Ovary (tissue), 9 donors: ENCODE results near the gene CLPSL1. TPM values are rescaled to one million over a fixed set of nuclear protein-coding genes. Genes with fewer than 3 reads are reported as not detected.

Source experiments
- DNase-seq, 5 donors: peaks; one replicate each; pipeline ENCODE4 v3.0.0-alpha.2; 2019 to 2020
- H3K27ac ChIP-seq, 2 donors: fragments of 200-600 bp; one replicate each; pipeline versions ENCODE4 v1.5.1 to v1.8.0; 2019 to 2022
- H3K27me3 ChIP-seq: fragments of 200-600 bp; one replicate; pipeline ENCODE4 v1.8.0; 2022
- H3K36me3 ChIP-seq: fragments of 200-600 bp; sonication (generic); one replicate; pipeline ENCODE4 v1.5.1; 2019
- H3K4me1 ChIP-seq: one replicate; pipeline ENCODE4 v1.8.1; 2013; ENCODE audit warnings: mild to moderate bottlenecking, moderate library complexity; ENCODE audit not compliant: insufficient read depth
- H3K4me3 ChIP-seq: fragments of 200-600 bp; sonication (generic); one replicate; pipeline ENCODE4 v1.5.1; 2017
- H3K9me3 ChIP-seq, 2 donors: fragments of 200-600 bp in 1 of 2; sonication (generic) in 1 of 2; one replicate each; pipeline versions ENCODE4 v1.5.1 to v1.8.1; 2013 to 2019; ENCODE audit warnings: mild to moderate bottlenecking in 1 of 2, moderate library complexity in 1 of 2
- EP300 ChIP-seq: sonication (generic); formaldehyde crosslinking; IDR thresholded peaks from one replicate; pipeline ENCODE4 v1.6.1; 2017; ENCODE audit warnings: antibody characterized with exemption
- POLR2A ChIP-seq: fragments of 450-650 bp; IDR thresholded peaks from one replicate; pipeline ENCODE4 v1.6.1; 2017; ENCODE audit warnings: antibody characterized with exemption, mild to moderate bottlenecking, moderate library complexity
- WGBS, 3 donors: extraction: QIAGEN DNeasy Blood & Tissue Kit in 1 of 3; methylation state at CpG; one replicate each; pipeline versions ENCODE4 v1.1.5 to v1.1.7; 2013 to 2017; 5-methylcytosine and 5-hydroxymethylcytosine counted together
- intact Hi-C, 4 donors: fragments of 100-400 bp; cut with DNase I; formaldehyde crosslinking; loops; one replicate each; pipeline versions ENCODE4 v1.11.0 to v1.15.1; 2022 to 2023
- polyA plus RNA-seq, 2 donors: library from polyadenylated mRNA; stranded (reverse); fragments of 200-250 nt in 1 of 2; fragments of 350-450 nt in 1 of 2; fragmentation: Illumina TruSeq in 1 of 2; extraction: RNeasy Lipid Tissue Mini Kit (QIAGEN cat#74804) in 1 of 2; gene quantifications; one replicate each; pipeline ENCODE4 v1.2.3, GENCODE V29; 2013 to 2014
- total RNA-seq, 7 donors: library from RNA; depleted of rRNA in 2 of 7; stranded (reverse); fragments of >200 nt in 2 of 7; fragmentation: NEBNext Ultra II Directional in 3 of 7; extraction: Animal tissue kit (Norgen Biotek cat#: 25700) in 3 of 7; gene quantifications; one replicate each; pipeline versions ENCODE4 v1.1.0 to v1.2.4, GENCODE V29; 2016 to 2023
- TF ChIP-seq, protein P1 (sequence below), 3 donors: fragments of 450-650 bp in 2 of 3; fragments of 200-600 bp in 1 of 3; IDR thresholded peaks; one replicate each; pipeline versions ENCODE4 v1.5.1 to v1.8.0; 2016 to 2022; ENCODE audit warnings: antibody characterized with exemption in 3 of 3, mild to moderate bottlenecking in 1 of 3
- donor health status: DM: no; HTN: no; CAD: no; lungs with moderate emphysema.
- donor health status: DM: no; HTN: no; CAD: no.
- donor health status: Bipolar disorder and iron deficiency.
- donor health status: DM: yes; HTN: yes; CAD: no.
- donor health status: DM: no; HTN: no; CAD: no.
- donor health status: DM: yes; HTN: yes; CAD: no.

The CLPSL1 gene
- total and polyA plus RNA-seq, 9 donors = not detected

DNA sequence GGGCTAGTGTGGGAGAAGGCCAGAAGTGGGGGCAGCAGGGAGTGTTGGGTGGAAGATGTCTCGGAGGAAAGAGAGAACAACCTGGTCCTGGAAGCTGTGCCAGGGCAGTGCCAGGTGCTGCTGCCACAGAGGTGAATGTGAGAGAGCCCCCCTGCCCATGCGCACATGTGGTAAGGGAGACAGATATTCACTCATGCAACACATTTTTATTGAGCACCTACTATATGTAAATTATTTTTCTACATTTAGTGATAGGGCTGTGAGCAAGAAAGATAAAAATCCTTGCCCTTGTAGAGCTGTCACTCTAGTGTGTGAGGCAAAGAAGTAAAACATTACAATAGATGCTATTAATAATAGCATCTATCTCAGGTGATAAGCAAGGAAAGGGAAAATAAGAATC, 471 bp downstream of the CLPSL1 start:
- intact Hi-C loops = no loop called here
- no peak overlapping the region for H3K4me3 ChIP-seq
- H3K36me3 ChIP-seq = no peaks in the 10 kb centered on the region
- H3K4me1 ChIP-seq = no peaks in the 10 kb centered on the region
- no peaks in the 10 kb centered on the region for H3K9me3 ChIP-seq
- H3K27ac ChIP-seq = no peak overlapping the region
- DNase-seq = no peak
- no peaks in the 10 kb centered on the region for H3K27me3 ChIP-seq
- 92 to 95% (median 93%) methylated on average over 2 of the region's 2 CpGs for WGBS, 3 donors
- no peak for TF ChIP-seq POLR2A
- TF ChIP-seq, protein P1, sequence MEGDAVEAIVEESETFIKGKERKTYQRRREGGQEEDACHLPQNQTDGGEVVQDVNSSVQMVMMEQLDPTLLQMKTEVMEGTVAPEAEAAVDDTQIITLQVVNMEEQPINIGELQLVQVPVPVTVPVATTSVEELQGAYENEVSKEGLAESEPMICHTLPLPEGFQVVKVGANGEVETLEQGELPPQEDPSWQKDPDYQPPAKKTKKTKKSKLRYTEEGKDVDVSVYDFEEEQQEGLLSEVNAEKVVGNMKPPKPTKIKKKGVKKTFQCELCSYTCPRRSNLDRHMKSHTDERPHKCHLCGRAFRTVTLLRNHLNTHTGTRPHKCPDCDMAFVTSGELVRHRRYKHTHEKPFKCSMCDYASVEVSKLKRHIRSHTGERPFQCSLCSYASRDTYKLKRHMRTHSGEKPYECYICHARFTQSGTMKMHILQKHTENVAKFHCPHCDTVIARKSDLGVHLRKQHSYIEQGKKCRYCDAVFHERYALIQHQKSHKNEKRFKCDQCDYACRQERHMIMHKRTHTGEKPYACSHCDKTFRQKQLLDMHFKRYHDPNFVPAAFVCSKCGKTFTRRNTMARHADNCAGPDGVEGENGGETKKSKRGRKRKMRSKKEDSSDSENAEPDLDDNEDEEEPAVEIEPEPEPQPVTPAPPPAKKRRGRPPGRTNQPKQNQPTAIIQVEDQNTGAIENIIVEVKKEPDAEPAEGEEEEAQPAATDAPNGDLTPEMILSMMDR (IDR thresholded peaks at IDR 0.05) = no peak
- no peak for TF ChIP-seq EP300

DNA sequence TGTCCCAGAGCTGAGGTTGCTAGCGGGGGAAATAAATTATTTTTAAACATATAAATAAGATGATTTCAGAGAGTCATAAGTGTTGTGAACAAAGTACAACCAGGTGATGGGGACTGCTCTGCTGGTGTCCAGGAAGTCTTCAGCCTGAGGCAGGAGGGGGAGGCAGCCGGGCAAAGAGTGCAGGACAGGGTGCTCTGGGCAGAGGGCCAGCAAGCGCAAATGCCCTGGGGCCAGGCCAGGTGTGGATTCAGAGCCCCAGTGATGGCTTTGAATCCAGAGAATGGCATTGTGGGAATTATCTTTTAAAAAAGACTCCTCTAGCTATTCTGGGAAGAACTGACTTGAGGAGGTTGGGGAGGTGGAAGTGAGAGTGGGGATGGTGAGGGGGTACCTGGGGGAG, 1.6 kb downstream of the CLPSL1 start:
- TF ChIP-seq, protein P1 (IDR thresholded peaks at IDR 0.05) = no peak
- no peak for TF ChIP-seq POLR2A
- TF ChIP-seq EP300 = no peak
- DNase-seq = no peak
- no peaks in the 10 kb centered on the region for H3K27me3 ChIP-seq
- H3K27ac ChIP-seq = no peak overlapping the region
- no peaks in the 10 kb centered on the region for H3K4me1 ChIP-seq
- H3K9me3 ChIP-seq = no peaks in the 10 kb centered on the region
- intact Hi-C loops = no loop called here
- 32 to 50% (median 46%) methylated on average over 3 of the region's 3 CpGs for WGBS, 3 donors
- no peak overlapping the region for H3K4me3 ChIP-seq
- H3K36me3 ChIP-seq = no peaks in the 10 kb centered on the region

DNA sequence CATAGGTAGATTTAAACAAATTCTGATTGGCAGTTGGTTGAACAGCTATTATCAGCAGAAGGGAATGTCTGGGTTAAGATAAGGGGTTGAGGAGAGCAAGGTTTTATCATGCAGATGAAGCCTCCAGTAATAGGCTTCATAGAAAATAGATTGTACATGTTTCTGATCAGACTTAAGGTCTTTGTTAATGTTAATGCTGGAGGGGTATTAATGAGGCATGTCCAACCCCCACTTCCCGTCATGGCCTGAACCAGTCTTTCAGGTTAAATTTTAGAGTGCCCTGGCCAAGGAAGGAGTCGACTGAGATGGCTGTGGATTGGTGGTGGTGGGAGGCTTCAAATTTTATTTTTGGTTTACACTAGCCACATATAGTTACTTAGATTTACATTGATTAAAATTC, 3.4 kb downstream of the CLPSL1 start:
- Histone ChIP-seq H3K36me3 (no peaks in the 10 kb centered on the region), H3K4me3 (no peak overlapping the region), H3K9me3 (no peaks in the 10 kb centered on the region), H3K27me3 (no peaks in the 10 kb centered on the region), H3K4me1 (no peaks in the 10 kb centered on the region), H3K27ac (no peak overlapping the region)
- DNase-seq = no peak
- TF ChIP-seq EP300 (no peak), POLR2A (no peak)
- TF ChIP-seq, protein P1 (IDR thresholded peaks at IDR 0.05) = no peak
- intact Hi-C loops = no loop called here
- 54 to 79% (median 71%) methylated on average over 2 of the region's 2 CpGs for WGBS, 3 donors

DNA sequence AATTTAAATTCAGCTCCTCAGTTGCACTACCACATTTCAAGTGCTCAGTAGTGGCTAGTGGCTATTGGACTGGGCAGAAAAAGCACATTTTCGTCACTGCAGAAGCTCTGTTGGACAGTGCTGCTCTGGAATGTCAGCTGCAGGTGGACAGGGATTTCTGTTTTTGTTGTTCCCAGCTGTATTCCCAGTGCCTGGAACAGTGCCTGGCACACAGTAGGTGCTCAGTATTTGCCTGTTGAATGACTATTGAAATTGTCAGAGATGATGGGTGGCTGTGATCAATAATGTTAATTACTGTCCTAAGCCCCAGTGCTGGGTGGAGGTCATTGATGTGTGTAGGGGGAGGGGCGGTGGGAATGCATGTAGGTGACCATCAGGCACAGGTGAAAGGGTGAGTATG, 5.5 kb downstream of the CLPSL1 start:
- intact Hi-C loops = no loop called here
- Histone ChIP-seq H3K27me3 (no peaks in the 10 kb centered on the region), H3K27ac (no peak overlapping the region), H3K9me3 (no peaks in the 10 kb centered on the region), H3K4me1 (no peaks in the 10 kb centered on the region), H3K36me3 (no peaks in the 10 kb centered on the region), H3K4me3 (no peak overlapping the region)
- TF ChIP-seq EP300 (no peak), POLR2A (no peak)
- TF ChIP-seq, protein P1 (IDR thresholded peaks at IDR 0.05) = no peak
- DNase-seq = no peak
- WGBS, 3 donors = 55 to 67% (median 61%) methylated on average over 2 of the region's 2 CpGs

DNA sequence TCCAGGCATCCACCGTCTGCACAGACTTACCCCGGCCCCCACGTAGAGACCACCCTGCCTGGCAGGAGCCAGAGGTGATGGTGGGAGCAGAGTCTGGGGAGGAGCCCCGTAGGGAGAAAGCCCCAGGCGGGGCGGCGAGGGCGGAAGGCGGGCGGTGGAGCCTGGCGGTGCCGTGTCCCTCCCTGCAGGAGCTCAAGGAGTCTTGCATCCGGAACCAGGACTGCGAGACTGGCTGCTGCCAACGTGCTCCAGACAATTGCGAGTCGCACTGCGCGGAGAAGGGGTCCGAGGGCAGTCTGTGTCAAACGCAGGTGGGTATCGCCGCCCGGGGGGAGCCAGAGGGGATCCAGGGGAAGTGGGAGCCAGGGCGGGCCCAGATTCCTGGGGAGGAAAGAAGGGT, 6.0 kb downstream of the CLPSL1 start:
- no peaks in the 10 kb centered on the region for H3K36me3 ChIP-seq
- no peaks in the 10 kb centered on the region for H3K9me3 ChIP-seq
- intact Hi-C loops = loop anchor here in 2 of 4 donors (1.0 kb wide), 1 partner anchor 11 kb away; no protein-coding TSS in a partner anchor
- no peaks in the 10 kb centered on the region for H3K4me1 ChIP-seq
- no peak overlapping the region for H3K4me3 ChIP-seq
- H3K27ac ChIP-seq = no peak overlapping the region
- no peak for DNase-seq
- no peaks in the 10 kb centered on the region for H3K27me3 ChIP-seq
- WGBS, 3 donors = 32 to 39% (median 36%) methylated on average over 25 of the region's 25 CpGs
- TF ChIP-seq EP300 (no peak), POLR2A (no peak)
- TF ChIP-seq, protein P1 (IDR thresholded peaks at IDR 0.05) = no peak
